ENCODE data around the gene INCA1.
"Not testable (repeated sequence)": the region's sequence is repeated elsewhere in the genome, so short reads cannot be mapped to it uniquely, and the experiment has no call there.

The INCA1 gene

GRCh38 chr17:4997302-4998026, at the start of gene INCA1, which contains the start of gene KIF1C:
Gene INCA1 (minus strand): TSS chr17:4997522. CDS start chr17:4994437, 3,085 bp downstream.
Gene KIF1C (plus strand): TSS chr17:4997950. CDS start chr17:5000247, 2,297 bp downstream.
- Mint-ChIP-seq H3K27me3 (no peaks in the 10 kb centered on the region), H3K36me3 (ENCODE audit: low read depth) (peaks cover 5% of the 10 kb centered on the region), H3K9me3 (no peaks in the 10 kb centered on the region), H3K4me3 (peak within 1 kb of the TSS; percentile 83), H3K27ac (no peak within 1 kb of the TSS), H3K4me1 (ENCODE audit: low read depth) (peaks cover 22% of the 10 kb centered on the region)

GRCh38 chr17:5045496-5045895, 48.2 kb upstream of the INCA1 start:
- Mint-ChIP-seq H3K27ac (no peak overlapping the region), H3K9me3 (no peaks in the 10 kb centered on the region), H3K4me3 (no peak overlapping the region), H3K27me3 (no peaks in the 10 kb centered on the region), H3K36me3 (ENCODE audit: low read depth) (no peaks in the 10 kb centered on the region), H3K4me1 (ENCODE audit: low read depth) (peaks cover 41% of the 10 kb centered on the region)

GRCh38 chr17:5044630-5045029, 47.3 kb upstream of the INCA1 start:
- Mint-ChIP-seq H3K36me3 (ENCODE audit: low read depth) (no peaks in the 10 kb centered on the region), H3K27ac (no peak overlapping the region)

GRCh38 chr17:5043524-5043923, 46.2 kb upstream of the INCA1 start:
- Mint-ChIP-seq H3K27me3 (no peaks in the 10 kb centered on the region), H3K27ac (no peak overlapping the region), H3K4me1 (ENCODE audit: low read depth) (peaks cover 30% of the 10 kb centered on the region), H3K36me3 (ENCODE audit: low read depth) (no peaks in the 10 kb centered on the region), H3K4me3 (no peak overlapping the region), H3K9me3 (no peaks in the 10 kb centered on the region)

More at GRCh38 chr17:5044630-5045029, 47.3 kb upstream of the INCA1 start:
- H3K27me3 Mint-ChIP-seq = no peaks in the 10 kb centered on the region
- peaks cover 38% of the 10 kb centered on the region for H3K4me1 Mint-ChIP-seq (ENCODE audit: low read depth)
- H3K9me3 Mint-ChIP-seq = no peaks in the 10 kb centered on the region
- no peak overlapping the region for H3K4me3 Mint-ChIP-seq

GRCh38 chr17:5042157-5043022, 45.1 kb upstream of the INCA1 start:
- Mint-ChIP-seq H3K4me3 (peak overlapping the region; percentile 59), H3K9me3 (no peaks in the 10 kb centered on the region), H3K27me3 (no peaks in the 10 kb centered on the region), H3K36me3 (ENCODE audit: low read depth) (no peaks in the 10 kb centered on the region), H3K27ac (peak overlapping the region; percentile 74), H3K4me1 (ENCODE audit: low read depth) (peaks cover 19% of the 10 kb centered on the region)

- H3K27ac Mint-ChIP-seq = no peak within 1 kb of the TSS
- no peaks in the 10 kb centered on the region for H3K9me3 Mint-ChIP-seq
- peaks cover 3% of the 10 kb centered on the region for H3K27me3 Mint-ChIP-seq
- H3K4me1 Mint-ChIP-seq (ENCODE audit: low read depth) = peaks cover 18% of the 10 kb centered on the region
- H3K4me3 Mint-ChIP-seq = no peak within 1 kb of the TSS
- H3K36me3 Mint-ChIP-seq (ENCODE audit: low read depth) = no peaks in the 10 kb centered on the region
Observed at GRCh38 chr17:5035315-5035714, 38.0 kb upstream of the INCA1 start, which contains the start of gene SLC52A1. Gene SLC52A1 (minus strand): TSS chr17:5035426. CDS start chr17:5034606, 820 bp downstream.

GRCh38 chr17:5034651-5035050, 37.3 kb upstream of the INCA1 start:
- H3K9me3 Mint-ChIP-seq = no peaks in the 10 kb centered on the region
- no peak overlapping the region for H3K4me3 Mint-ChIP-seq
- peaks cover 3% of the 10 kb centered on the region for H3K27me3 Mint-ChIP-seq
- no peak overlapping the region for H3K27ac Mint-ChIP-seq
- no peaks in the 10 kb centered on the region for H3K36me3 Mint-ChIP-seq (ENCODE audit: low read depth)
- H3K4me1 Mint-ChIP-seq (ENCODE audit: low read depth) = peaks cover 18% of the 10 kb centered on the region

GRCh38 chr17:5034063-5034462, 36.7 kb upstream of the INCA1 start:
- Mint-ChIP-seq H3K36me3 (ENCODE audit: low read depth) (no peaks in the 10 kb centered on the region), H3K27ac (no peak overlapping the region), H3K9me3 (no peaks in the 10 kb centered on the region), H3K27me3 (peaks cover 3% of the 10 kb centered on the region), H3K4me1 (ENCODE audit: low read depth) (peaks cover 18% of the 10 kb centered on the region), H3K4me3 (no peak overlapping the region)

GRCh38 chr17:5033352-5034015, 36.2 kb upstream of the INCA1 start:
- peaks cover 18% of the 10 kb centered on the region for H3K4me1 Mint-ChIP-seq (ENCODE audit: low read depth)
- H3K27ac Mint-ChIP-seq = no peak overlapping the region

GRCh38 chr17:5032865-5033264, 35.5 kb upstream of the INCA1 start:
- no peak overlapping the region for H3K4me3 Mint-ChIP-seq
- H3K27ac Mint-ChIP-seq = no peak overlapping the region
- no peaks in the 10 kb centered on the region for H3K36me3 Mint-ChIP-seq (ENCODE audit: low read depth)
- H3K4me1 Mint-ChIP-seq (ENCODE audit: low read depth) = peaks cover 18% of the 10 kb centered on the region
- H3K27me3 Mint-ChIP-seq = peaks cover 3% of the 10 kb centered on the region
- H3K9me3 Mint-ChIP-seq = no peaks in the 10 kb centered on the region

More at GRCh38 chr17:5033352-5034015, 36.2 kb upstream of the INCA1 start:
- Mint-ChIP-seq H3K9me3 (no peaks in the 10 kb centered on the region), H3K4me3 (no peak overlapping the region), H3K27me3 (peaks cover 3% of the 10 kb centered on the region), H3K36me3 (ENCODE audit: low read depth) (no peaks in the 10 kb centered on the region)

GRCh38 chr17:5031365-5032082, 34.2 kb upstream of the INCA1 start:
- peak overlapping the region; percentile 80 for H3K4me3 Mint-ChIP-seq
- H3K27ac Mint-ChIP-seq = peak overlapping the region; percentile 82
- H3K36me3 Mint-ChIP-seq (ENCODE audit: low read depth) = no peaks in the 10 kb centered on the region
- H3K4me1 Mint-ChIP-seq (ENCODE audit: low read depth) = peaks cover 18% of the 10 kb centered on the region
- H3K9me3 Mint-ChIP-seq = no peaks in the 10 kb centered on the region
- H3K27me3 Mint-ChIP-seq = peaks cover 3% of the 10 kb centered on the region

GRCh38 chr17:5030168-5030567, 32.8 kb upstream of the INCA1 start:
- Mint-ChIP-seq H3K4me1 (ENCODE audit: low read depth) (peaks cover 18% of the 10 kb centered on the region), H3K27ac (peak overlapping the region; percentile 40)
- not testable (repeated sequence) for H3K4me3 Mint-ChIP-seq; H3K27me3 Mint-ChIP-seq; H3K36me3 Mint-ChIP-seq (ENCODE audit: low read depth); H3K9me3 Mint-ChIP-seq

GRCh38 chr17:5027916-5028315, 30.6 kb upstream of the INCA1 start:
- peaks cover 18% of the 10 kb centered on the region for H3K4me1 Mint-ChIP-seq (ENCODE audit: low read depth)
- peaks cover 4% of the 10 kb centered on the region for H3K36me3 Mint-ChIP-seq (ENCODE audit: low read depth)
- no peaks in the 10 kb centered on the region for H3K9me3 Mint-ChIP-seq
- no peak overlapping the region for H3K4me3 Mint-ChIP-seq
- no peaks in the 10 kb centered on the region for H3K27me3 Mint-ChIP-seq
- no peak overlapping the region for H3K27ac Mint-ChIP-seq

GRCh38 chr17:5027299-5027698, 30.0 kb upstream of the INCA1 start:
- no peak overlapping the region for H3K27ac Mint-ChIP-seq
- no peak overlapping the region for H3K4me3 Mint-ChIP-seq
- no peaks in the 10 kb centered on the region for H3K9me3 Mint-ChIP-seq
- H3K27me3 Mint-ChIP-seq = no peaks in the 10 kb centered on the region
- H3K36me3 Mint-ChIP-seq (ENCODE audit: low read depth) = peaks cover 9% of the 10 kb centered on the region
- H3K4me1 Mint-ChIP-seq (ENCODE audit: low read depth) = peaks cover 18% of the 10 kb centered on the region
